ENCODE measurements around the gene MED13L.

The MED13L gene

DNA sequence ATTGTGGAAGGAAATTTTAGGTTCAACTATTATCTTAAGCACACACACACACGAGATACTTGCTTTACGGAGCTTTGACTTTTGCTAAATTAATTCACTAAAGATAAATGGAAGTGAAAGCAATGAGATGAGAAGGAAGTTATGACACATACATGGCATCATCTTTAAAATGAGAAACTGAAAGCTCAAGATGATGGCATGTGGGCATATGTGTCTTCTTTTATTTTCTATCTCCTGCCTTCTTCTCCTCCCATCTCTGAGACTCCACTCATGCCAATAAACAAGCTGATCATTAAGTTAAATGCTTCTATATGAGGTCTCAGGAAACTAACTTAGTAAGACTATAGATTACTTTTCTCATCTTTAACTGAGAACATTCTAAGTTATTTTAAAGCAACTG lies 216.7 kb downstream of the MED13L start:
- TF ChIP-seq CTCF (IDR thresholded peaks at IDR 0.05) = no peak

- TF ChIP-seq CTCF (IDR thresholded peaks at IDR 0.05) = no peak
Observed at GRCh38 chr12:116059904-116060303, 217.6 kb downstream of the MED13L start.

GRCh38 chr12:116058574-116058973 lies 218.9 kb downstream of the MED13L start:
- TF ChIP-seq CTCF (IDR thresholded peaks at IDR 0.05) = no peak

GRCh38 chr12:116057356-116057755 lies 220.1 kb downstream of the MED13L start:
- TF ChIP-seq CTCF (IDR thresholded peaks at IDR 0.05) = no peak

- TF ChIP-seq CTCF (IDR thresholded peaks at IDR 0.05) = no peak
Observed at GRCh38 chr12:116055895-116056607, 221.4 kb downstream of the MED13L start.

DNA sequence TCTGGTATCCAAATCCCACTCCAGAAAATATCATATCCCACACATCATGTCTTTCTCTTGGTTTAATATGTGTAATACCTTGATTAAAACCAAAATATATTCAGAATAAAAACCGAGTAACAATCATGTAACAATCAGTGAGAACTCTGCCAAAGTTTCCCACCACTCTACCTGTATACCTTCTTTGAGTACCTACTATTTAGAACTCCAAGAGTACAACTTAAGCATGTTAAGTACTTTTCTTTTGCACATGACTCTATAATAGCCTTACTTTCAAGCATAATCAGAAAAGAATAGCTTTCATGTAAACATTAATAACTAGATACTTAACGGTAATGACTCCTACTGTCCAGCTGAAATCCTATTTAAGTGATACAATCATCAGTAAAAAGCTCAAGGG lies 223.2 kb downstream of the MED13L start:
- no peak for TF ChIP-seq CTCF (IDR thresholded peaks at IDR 0.05)

- TF ChIP-seq CTCF (IDR thresholded peaks at IDR 0.05) = no peak
Observed at GRCh38 chr12:116053479-116054200, 223.9 kb downstream of the MED13L start.
